Renal cortex interstitium (tissue), 11 donors: ENCODE measurements around the gene ROR2. TPM values are rescaled to one million over a fixed set of nuclear protein-coding genes. Genes with fewer than 3 reads are reported as not detected.
"Not testable (repeated sequence)": the region's sequence is repeated elsewhere in the genome, so short reads cannot be mapped to it uniquely, and the experiment has no call there.

ENCODE experiments used
- DNase-seq, 11 donors: peaks; one replicate each; pipeline ENCODE4 v3.0.0-alpha.2; 2013; ENCODE audit warnings: low read depth in 9 of 11, low spot score in 4 of 11; ENCODE audit errors: extremely low read depth in 1 of 11
- polyA plus RNA-seq, 3 donors: library from polyadenylated mRNA; unstranded; fragments of 120-200 nt; gene quantifications; one replicate each; pipeline ENCODE4 v1.2.1, GENCODE V29; 2013; ENCODE audit not compliant: insufficient read length in 3 of 3

ROR2 gene
- polyA plus RNA-seq, 3 donors = 17.4 to 20.5 (median 20.0) TPM

DNA sequence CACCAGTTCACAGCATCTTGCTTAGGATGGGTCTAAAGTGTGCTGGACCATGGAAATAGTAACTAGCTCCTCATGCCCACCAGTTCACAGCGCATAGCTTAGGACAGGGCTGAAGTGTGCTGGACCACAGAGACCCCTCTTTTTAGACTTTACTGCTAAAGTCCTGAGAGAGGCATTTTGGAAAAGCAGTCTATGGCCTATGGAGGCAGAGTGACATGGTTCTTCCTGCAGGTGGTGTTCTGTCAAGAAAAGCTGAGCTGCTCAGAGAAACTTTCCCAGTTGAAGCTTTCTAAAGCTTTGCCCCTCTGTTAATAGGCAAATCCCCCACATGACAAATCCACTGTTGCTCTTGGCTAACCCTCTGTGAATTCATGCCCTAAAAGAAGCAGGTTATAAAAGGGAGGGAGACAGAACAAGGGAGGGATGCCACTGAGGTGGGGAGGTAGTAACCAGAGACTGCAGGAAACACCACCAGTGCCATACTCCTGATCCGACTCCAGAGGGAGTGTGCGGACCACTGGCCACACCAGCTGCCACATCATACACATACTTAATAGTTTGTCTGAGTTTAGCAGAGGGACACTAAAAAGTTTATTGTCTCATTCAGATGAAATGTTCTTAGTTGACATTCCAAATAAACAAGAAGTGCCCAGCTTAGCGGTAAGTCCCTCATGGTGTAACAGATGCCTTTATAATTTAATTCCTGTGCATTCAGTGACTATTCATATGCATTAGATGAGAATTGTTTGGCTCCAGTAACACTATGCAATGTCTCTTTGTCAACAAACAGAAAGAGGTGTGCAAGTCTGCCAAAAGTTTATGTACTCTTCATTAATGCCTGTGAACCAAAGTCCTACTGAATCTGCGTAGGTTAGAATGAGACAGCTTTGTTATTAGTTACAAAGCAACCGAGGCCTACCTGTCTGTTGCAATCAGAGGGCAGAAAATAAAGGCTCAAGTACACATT lies 290.2 kb downstream of the ROR2 start:
- DNase-seq = peak in 2 of 11 donors; percentile 17 to 36

- DNase-seq = no peak
Observed at GRCh38 chr9:91658513-91659105, 291.4 kb downstream of the ROR2 start.

DNA sequence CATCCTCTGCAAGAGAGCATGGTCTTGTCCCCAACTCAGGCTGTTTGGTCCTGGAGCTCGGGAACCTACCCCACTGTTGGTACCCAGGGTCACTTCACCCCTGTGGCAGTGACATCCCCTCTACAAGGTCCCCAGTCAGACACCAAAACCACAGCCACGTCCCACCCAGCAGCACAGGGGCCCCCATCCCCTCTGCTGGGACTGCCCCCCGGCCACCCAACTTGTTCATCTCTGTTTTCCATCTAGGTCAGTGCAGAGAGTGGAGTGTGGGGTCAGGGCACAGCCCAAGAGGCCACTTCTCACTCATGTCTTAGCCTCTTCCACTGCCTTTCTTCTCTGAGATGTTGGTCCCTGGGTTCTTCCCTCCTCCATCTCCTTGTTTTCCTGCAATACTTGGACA lies 292.5 kb downstream of the ROR2 start:
- DNase-seq = no peak

- no peak for DNase-seq
Observed at GRCh38 chr9:91655658-91656057, 294.4 kb downstream of the ROR2 start.

GRCh38 chr9:91655215-91655614 lies 294.8 kb downstream of the ROR2 start:
- DNase-seq = no peak

DNA sequence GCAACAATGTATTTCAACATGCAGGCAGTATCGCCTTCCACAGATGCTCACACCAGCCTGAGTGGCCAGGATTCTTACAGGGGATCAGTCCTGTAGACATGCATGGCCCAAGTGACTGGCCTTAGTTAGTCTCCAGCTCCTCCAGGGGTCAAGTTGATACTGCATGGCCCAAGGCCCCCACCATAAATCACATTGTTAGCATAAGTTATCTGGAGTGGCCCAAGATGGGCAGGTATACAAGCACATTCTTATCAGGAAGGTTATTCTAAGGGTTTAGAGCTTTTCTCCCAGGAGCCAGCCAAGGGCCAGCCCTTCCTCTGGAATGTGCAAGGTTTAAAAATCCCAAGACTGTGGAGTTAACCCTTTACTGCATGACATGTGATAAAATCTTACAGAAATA lies 295.5 kb downstream of the ROR2 start:
- no peak for DNase-seq

- no peak for DNase-seq
Observed at GRCh38 chr9:91647371-91647770, 302.7 kb downstream of the ROR2 start.

DNA sequence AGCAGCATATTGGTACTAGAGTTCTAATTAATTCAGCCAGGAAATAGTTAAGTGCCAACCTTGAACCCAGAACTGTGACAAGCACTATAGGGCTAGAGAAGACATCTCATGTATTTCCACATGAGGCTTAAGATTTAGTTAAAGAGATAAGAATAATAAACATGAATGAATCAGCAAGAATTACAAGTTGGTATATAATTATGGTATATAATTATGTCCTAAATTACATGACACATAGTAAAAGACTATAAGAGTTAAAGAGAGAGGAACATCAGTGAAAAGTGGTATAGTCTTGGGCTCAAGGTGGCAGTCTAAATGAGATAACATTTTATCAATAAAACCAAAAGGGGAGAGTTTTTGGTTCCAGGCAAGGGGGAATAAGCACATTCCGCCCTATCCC lies 303.3 kb downstream of the ROR2 start:
- DNase-seq = no peak

DNA sequence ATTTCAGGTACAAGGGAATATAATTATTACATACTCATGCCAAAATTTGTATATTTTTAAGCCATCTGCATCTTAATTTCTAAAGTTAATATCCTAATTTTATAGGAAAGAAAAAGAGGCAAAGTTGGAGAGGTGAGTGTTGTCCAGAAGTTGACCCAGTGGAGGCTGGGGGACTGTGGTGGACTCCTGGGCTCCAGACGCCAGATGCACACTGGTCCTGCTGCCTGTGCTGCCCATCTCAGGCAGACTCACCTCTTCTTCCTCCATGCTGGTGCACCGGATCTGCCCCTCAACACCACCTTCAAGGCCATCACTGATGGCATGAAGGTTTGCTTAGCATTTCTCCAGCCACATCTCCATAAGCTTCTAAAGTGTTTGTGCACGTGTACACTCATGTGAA lies 305.6 kb downstream of the ROR2 start:
- DNase-seq = no peak

DNA sequence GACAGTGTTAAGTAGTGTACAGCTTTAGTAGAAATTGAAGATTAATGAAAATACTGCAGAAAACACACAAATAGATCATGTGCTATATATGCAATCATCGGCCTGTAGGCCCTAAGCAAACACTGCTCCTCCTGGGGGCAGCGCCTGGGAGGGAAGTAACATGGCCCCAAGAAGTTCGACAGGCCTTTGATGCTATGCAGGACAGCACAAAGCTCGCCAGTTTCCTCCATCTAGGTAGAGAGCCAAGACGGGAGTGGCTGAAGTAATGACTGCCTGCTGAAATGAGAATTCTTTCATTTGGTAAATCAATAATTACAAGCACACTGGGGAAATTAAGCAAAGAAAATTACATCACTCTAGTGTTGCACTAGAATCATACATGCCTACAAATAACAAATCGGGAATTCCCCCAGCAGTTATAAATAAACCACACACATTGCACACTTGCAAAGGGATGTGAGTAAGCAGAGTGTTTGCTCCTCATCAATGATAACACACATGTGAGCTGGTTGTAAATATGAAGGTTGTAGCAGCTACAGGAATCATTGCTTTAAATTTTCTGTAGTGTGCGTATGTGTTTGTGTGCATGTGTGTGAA lies 306.4 kb downstream of the ROR2 start:
- DNase-seq = no peak

DNA sequence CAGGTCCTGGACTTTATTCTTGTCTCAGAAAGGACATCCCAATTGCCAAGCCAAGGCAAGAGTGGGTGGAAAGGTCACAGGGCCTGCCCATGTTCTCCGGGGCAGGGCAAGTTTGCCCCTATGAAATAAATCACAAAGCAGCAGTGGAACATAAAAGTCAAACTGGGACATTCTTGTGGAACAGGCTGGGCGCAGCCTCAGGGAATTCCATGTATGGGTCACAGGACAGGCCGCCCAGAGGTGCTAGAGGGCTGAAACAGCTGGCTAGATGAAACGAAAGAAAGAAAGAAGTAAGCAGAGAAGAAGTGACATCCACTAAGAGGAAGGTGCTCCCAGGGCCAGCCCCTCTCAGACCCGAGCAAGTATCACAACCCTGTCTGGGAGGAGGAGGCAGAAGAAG lies 307.3 kb downstream of the ROR2 start:
- DNase-seq = no peak

DNA sequence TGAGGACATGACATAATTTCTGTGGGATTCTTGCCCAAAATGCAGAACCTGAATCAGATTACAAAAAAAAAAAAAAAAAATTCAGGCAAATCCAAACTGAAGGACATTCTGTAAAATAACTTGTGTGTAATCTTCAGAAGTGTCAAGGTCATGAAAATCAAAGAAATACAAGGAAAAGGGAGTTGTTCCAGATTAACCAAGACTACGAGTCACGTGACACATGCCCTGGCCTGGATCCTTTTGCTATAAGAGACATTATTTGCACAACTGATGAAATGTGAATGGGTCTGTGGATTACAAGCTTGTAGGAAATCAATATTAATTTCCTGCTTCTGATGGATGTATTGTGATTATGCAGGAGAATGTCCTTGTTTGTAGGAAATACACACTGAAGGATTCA lies 309.6 kb downstream of the ROR2 start:
- no peak for DNase-seq

DNA sequence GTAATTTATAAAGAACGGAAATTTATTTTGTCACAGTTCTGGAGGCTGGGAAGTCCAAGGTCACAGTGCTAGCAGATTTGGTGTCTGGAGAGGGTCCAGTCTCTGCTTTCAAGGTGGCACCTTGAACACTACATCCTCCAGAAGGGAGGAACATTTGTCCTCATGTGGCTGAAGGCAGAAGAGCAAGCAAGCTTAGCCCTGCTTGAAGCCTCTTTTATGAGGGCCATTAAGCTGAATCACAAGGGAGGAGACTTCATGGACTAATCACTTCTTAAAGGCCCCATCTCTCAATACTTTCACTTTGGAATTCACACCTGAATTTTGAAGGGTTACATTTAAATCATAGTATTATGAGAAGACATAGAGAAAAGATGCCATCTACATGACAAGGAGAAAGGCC lies 311.0 kb downstream of the ROR2 start:
- no peak for DNase-seq

GRCh38 chr9:91634832-91635231 lies 315.2 kb downstream of the ROR2 start:
- DNase-seq = not testable (repeated sequence)

DNA sequence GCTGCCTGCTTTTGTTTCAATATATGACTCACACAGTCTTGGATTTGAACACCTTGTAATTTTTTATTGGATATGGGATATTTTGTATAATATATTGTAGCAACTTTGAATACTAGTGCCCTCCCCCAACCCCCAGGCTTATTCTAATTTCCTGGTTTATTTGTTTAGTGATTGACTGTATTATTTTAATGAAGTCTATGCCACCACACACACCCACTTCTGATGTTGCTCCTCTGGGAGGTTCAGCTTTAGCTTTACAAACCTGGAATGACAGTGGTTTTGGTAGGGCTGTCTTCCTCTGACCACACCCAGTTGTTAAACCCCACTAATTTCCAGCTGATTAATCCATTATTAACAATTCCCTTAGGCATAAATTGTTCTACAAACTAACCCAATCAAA lies 320.3 kb downstream of the ROR2 start:
- no peak for DNase-seq

DNA sequence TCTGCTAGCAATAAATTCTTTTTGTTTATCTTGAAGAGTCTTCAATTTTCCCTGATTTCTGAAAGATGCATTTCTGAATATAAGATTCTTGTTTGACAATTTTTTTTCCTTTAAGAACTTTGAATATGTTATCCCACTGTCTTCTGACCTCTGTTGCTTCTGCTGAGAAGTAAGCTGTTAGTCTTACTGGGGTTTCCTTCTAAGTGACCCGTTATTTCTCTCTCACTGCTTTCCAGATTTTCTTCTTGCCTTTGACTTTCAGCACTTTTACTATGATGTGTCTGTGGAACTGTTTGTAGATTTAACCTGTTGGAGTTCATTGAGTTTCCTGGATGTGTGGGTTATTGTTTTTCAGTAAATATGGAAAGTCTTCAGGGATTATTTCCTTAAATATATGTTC lies 321.1 kb downstream of the ROR2 start:
- no peak for DNase-seq

GRCh38 chr9:91625331-91625730 lies 324.7 kb downstream of the ROR2 start:
- DNase-seq = no peak

DNA sequence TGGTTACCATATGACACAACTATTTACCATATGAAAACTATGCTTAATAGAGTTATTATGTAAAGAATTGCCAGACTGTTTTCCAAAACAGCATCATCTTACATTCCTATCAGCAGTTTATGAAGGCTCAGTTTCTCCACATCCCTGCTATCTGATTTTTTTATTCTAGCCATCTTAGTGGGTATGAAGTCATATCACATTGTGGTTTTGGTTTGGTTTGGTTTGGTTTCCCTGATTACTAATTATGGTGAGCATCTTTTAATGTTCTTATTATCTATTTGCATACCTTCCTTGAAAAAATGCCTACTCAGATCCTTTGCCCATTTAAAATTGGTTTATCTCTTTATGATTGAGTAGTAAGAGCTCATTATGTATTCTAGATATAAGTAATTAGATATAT lies 327.0 kb downstream of the ROR2 start:
- no peak for DNase-seq

- not testable (repeated sequence) for DNase-seq
Observed at GRCh38 chr9:91622121-91622520, 327.9 kb downstream of the ROR2 start.

GRCh38 chr9:91614044-91614443 lies 336.0 kb downstream of the ROR2 start:
- DNase-seq = not testable (repeated sequence)
